Epithelial cell of proximal tubule (primary cell): ENCODE results near the gene SRSF1. TPM values are rescaled to one million over a fixed set of nuclear protein-coding genes. Genes with fewer than 3 reads are reported as not detected.

Experiments
- DNase-seq: peaks from one replicate; pipeline ENCODE4 v3.0.0-alpha.2; 2011; ENCODE audit warnings: low read depth
- H3K4me3 ChIP-seq: 2 replicates; pipeline ENCODE4 v1.5.1; 2011; ENCODE audit warnings: low read depth, mild to moderate bottlenecking, low read length
- total RNA-seq: library from RNA; depleted of rRNA; stranded (reverse); fragments of >200 nt; gene quantifications from 2 replicates; pipeline ENCODE4 v1.2.3, GENCODE V29; 2015
- TF ChIP-seq, protein P1 (sequence below): conservative IDR thresholded peaks from 2 replicates; pipeline ENCODE4 v1.5.1; 2012; ENCODE audit warnings: low read depth, mild to moderate bottlenecking, low read length

Gene SRSF1
- total RNA-seq, 1 donor from 2014 or later: 293 TPM

DNA sequence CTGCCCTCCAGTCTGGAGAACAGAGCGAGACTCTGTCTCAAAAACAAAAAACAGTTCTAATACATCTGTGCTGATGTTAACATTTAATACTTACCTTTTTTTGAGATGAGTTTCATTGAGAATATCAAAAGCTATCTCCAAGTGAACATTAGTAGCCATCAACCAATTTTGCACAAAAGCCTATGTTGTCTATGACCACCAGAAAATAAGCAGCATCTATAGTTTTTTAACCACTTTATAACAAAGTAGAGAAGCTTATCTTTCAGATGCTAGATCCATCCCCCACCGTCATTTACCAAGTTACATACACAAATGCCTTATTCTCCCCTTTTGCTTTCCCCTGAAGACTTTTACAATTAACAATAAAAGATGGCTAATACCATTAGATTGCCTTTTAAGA, 4.1 kb downstream of the SRSF1 start:
- H3K4me3 ChIP-seq: no peak overlapping the region
- TF ChIP-seq, protein P1, sequence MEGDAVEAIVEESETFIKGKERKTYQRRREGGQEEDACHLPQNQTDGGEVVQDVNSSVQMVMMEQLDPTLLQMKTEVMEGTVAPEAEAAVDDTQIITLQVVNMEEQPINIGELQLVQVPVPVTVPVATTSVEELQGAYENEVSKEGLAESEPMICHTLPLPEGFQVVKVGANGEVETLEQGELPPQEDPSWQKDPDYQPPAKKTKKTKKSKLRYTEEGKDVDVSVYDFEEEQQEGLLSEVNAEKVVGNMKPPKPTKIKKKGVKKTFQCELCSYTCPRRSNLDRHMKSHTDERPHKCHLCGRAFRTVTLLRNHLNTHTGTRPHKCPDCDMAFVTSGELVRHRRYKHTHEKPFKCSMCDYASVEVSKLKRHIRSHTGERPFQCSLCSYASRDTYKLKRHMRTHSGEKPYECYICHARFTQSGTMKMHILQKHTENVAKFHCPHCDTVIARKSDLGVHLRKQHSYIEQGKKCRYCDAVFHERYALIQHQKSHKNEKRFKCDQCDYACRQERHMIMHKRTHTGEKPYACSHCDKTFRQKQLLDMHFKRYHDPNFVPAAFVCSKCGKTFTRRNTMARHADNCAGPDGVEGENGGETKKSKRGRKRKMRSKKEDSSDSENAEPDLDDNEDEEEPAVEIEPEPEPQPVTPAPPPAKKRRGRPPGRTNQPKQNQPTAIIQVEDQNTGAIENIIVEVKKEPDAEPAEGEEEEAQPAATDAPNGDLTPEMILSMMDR: no peak
- DNase-seq: no peak

DNA sequence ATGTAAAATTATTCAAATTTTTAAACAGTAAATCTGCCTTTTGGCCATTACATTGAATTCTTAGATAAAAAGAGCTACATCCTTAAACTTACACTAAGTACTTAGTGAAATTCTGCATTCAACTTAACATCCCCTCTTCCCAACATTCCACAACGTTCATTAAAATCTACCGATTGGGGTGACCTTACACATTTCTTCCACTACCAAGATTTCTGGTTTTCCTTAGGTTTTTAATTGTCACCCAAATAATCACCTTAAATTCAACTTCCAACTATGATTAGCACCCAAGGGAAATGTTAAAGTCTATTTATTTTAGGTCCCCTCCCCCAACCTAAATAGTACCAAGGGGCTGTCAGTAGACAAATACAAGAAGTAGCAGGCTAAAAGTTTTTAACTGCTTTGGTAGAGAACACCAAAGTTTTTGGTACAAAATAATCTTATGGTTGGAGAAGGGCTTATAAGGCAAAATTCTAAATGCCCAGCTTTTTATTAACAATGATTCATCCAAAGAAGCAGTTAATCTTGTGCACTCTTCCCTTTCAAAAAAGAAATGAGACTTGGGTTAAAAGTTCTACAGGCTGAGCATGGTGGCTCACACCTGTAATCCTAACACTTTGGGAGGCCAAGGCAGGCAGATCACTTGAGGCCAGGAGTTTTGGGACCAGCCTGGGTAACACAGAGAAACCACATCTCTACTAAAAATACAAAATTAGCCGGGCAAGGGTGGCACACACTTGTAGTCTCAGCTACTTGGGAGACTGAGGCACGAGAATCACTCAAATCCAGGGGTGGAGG, 4.7 kb downstream of the SRSF1 start:
- TF ChIP-seq, protein P1: no peak
- H3K4me3 ChIP-seq: no peak overlapping the region
- no peak for DNase-seq

- no peak for DNase-seq
- H3K4me3 ChIP-seq: no peak overlapping the region
- TF ChIP-seq, protein P1: no peak
Observed at GRCh38 chr17:58001461-58002124, 5.5 kb downstream of the SRSF1 start.

DNA sequence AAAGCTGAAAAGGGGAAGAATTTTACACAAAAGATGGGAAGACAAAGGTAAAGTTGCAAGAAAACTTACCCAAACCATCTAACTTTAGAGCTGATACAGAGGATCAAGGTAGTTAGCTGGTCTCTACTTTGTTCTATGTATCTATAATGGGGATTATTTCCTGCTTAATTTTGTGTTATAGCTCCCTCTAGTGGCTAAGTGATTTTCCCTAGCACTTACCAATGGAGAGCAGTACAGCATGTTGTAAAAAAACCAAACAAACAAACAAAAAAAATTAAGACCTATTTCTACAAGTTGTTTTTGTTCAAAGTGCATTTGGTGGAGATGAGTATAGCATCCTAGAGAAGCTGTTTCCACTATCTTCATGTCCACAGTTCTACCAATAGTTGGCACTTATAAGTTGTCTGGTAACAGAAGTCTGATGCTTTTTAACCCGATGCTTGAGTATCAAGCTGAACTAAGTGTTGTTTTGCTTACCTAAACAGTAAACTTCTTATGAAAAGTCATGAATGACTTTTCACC, 7.5 kb downstream of the SRSF1 start:
- no peak for DNase-seq
- TF ChIP-seq, protein P1: peak; percentile 75
- no peak overlapping the region for H3K4me3 ChIP-seq

DNA sequence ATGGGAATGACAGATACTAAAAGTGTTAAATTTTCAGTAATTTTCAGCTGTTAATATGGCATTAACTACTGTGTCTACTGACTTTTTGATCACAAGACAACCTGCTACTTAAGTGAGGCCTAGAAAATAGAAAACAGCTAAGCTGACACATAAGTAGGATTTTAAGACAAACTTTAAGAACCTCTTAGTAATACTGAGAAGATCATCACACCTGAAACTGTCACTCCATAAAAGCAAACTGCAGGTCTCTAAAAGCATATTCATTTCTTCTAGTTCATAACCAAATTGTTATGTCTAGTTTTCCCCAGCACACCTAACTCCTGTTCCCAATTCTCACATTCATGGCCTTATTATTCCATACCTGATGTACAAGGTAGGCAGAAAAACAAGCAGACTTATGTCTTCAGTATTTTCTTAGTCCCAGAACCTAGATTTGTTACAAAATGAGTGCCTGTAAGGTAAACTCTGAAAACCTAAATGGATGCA, 8.0 kb downstream of the SRSF1 start:
- TF ChIP-seq, protein P1: no peak
- DNase-seq: no peak
- H3K4me3 ChIP-seq: no peak overlapping the region

GRCh38 chr17:57997085-57997809, 9.8 kb downstream of the SRSF1 start:
- TF ChIP-seq, protein P1: no peak
- no peak for DNase-seq
- no peak overlapping the region for H3K4me3 ChIP-seq
